ENCODE results near the gene PPM1J.

- TF ChIP-seq CTCF (IDR thresholded peaks at IDR 0.05) (no peak), AFF4 (CRISPR knock-in tag; IDR thresholded peaks at IDR 0.05; ENCODE audit: borderline replicate concordance) (no peak), NFATC4 (CRISPR knock-in tag; IDR thresholded peaks at IDR 0.05) (no peak), NR3C1 (CRISPR knock-in tag; conservative IDR thresholded peaks at IDR 0.05; ENCODE audit: low read depth) (no peak), TCF7 (CRISPR knock-in tag; IDR thresholded peaks at IDR 0.05; ENCODE audit: low read depth) (no peak)
Observed at GRCh38 chr1:112689196-112689841, 25.8 kb downstream of the PPM1J start.
